GM12865 (cell line): Measurements from ENCODE around the gene LBR.

Experiments
- DNase-seq: peaks from one replicate; pipeline ENCODE4 v3.0.0; 2010; ENCODE audit warnings: low read depth
- H3K4me3 ChIP-seq: 2 replicates; pipeline ENCODE4 v1.5.1; 2011; ENCODE audit warnings: mild to moderate bottlenecking, low read depth, low read length, control low read depth
- CTCF ChIP-seq: IDR thresholded peaks from 2 replicates; pipeline ENCODE4 v1.5.1; 2011; ENCODE audit warnings: low read length, control low read depth, low read depth, inconsistent platforms; ENCODE audit not compliant: insufficient read depth; ENCODE audit errors: missing control alignments

The LBR gene

GRCh38 chr1:225451340-225451739, 23.5 kb upstream of the LBR start:
- H3K4me3 ChIP-seq, result no peak overlapping the region
- no peak for TF ChIP-seq CTCF
- DNase-seq, result no peak

DNA sequence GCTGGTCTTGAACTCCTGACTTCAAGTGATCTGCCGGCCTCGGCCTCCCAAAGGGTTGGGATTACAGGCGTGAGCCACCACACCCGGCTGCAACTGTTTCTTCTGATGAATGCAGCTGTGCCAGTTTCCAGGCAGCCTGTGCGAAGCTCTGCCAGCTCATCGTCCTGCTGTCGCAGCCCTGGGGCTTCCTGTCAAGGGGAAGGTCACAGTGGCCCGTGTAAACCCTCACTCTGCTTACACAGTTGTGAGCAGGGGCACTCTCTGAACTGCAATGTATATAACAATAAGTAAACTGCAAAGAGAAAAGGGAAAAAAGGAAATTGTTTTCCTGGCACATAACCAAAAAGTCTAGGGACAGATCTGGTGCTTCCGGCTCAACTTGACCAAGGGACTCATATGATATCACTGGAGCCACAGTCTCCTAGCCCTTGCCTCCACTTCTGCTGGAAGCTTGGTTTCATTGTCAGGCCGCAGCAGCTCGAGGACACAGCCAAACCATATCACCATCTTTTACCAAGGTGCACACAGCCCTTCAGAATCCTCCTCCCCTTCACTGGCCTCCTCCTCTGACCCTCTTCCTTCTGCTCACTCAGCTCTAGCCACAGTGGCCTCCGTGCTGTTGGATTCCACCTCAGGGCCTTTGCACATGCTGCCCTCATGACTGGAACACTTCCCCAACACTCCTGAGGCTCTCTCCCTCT, 22.8 kb upstream of the LBR start:
- no peak for TF ChIP-seq CTCF
- H3K4me3 ChIP-seq, result no peak overlapping the region
- no peak for DNase-seq

GRCh38 chr1:225449774-225450173, 21.9 kb upstream of the LBR start:
- no peak for TF ChIP-seq CTCF
- no peak overlapping the region for H3K4me3 ChIP-seq
- DNase-seq, result no peak

- no peak for TF ChIP-seq CTCF
- DNase-seq, result no peak
- no peak overlapping the region for H3K4me3 ChIP-seq
These were observed 21.4 kb upstream of the LBR start for GRCh38 chr1:225449261-225449660.

DNA sequence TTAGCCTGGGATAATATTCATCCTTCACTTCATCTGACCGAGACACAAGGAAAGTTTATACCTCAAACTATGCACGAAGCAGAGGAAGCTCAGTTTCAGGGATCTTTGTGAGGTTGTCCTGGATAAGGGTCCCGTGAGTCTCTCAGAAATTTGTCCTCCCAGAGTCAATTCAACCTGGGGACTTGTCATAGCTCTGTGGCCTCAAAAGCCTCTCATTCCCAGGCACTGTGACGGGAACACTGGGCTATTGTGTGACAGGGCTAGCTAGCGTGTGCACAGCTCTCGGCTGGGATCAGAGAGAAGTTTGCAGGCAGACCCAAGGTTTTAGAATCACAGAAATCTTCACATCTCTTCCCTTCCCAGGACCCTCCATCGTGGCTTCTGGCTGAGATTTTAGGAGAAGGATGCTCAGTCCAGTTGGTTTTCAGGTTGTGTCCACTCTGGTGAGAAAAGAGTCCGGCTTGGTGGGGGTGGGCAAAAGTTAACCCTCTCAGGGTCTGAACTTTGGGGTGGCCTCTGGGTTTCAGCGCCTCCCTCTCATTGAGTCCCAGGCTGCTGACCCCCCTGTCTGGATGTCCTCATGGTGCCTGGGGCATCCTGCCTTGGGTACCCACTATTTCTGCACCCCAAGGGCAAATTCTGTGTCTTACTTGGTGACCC, 20.4 kb upstream of the LBR start:
- no peak overlapping the region for H3K4me3 ChIP-seq
- no peak for TF ChIP-seq CTCF
- DNase-seq, result no peak

DNA sequence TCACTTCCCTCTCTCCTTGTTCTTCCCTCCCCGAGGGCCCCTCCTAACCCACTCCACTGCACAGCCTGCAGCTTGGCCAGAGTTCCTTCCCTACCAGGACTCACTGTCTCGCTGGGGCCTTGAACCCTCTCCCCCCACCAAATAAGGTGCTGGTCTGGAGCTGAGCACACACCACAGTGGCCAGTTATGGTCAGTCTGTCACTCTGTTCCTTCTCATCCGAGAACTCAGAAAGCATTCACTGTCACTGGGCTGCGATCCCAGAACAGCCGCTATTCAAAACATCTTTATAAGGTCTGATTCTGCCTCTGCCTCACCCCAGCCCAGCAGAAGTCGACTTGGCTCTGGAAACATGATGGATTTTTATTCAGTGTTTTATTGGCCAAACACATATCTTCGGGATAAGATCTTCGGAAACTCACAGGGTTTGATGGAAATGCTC, 19.8 kb upstream of the LBR start:
- no peak for TF ChIP-seq CTCF
- no peak for DNase-seq
- no peak overlapping the region for H3K4me3 ChIP-seq

- no peak for DNase-seq
- TF ChIP-seq CTCF, result no peak
- H3K4me3 ChIP-seq, result no peak overlapping the region
These were observed 19.3 kb upstream of the LBR start for GRCh38 chr1:225446981-225447615.
